ENCODE measurements around the gene ISCA2.
A peak's percentile ranks its signal among the peaks of the same experiment; 100 is the strongest.

GRCh38 chr14:74491956-74492775, 1.4 kb upstream of the ISCA2 start:
- TF ChIP-seq CTCF (IDR thresholded peaks at IDR 0.05; ENCODE audit: low read length), result peak; percentile 29
- no peak for TF ChIP-seq EZH2 (optimal IDR thresholded peaks at IDR 0.05; ENCODE audit: low read depth, low read length)
- no peak for TF ChIP-seq EZH2phosphoT487 (IDR thresholded peaks at IDR 0.05; ENCODE audit: low read length)
